ENCODE data around the gene EPHA3.

Gene EPHA3

GRCh38 chr3:89252860-89253259, 145.4 kb downstream of the EPHA3 start (continued):
- TF ChIP-seq, protein P1, sequence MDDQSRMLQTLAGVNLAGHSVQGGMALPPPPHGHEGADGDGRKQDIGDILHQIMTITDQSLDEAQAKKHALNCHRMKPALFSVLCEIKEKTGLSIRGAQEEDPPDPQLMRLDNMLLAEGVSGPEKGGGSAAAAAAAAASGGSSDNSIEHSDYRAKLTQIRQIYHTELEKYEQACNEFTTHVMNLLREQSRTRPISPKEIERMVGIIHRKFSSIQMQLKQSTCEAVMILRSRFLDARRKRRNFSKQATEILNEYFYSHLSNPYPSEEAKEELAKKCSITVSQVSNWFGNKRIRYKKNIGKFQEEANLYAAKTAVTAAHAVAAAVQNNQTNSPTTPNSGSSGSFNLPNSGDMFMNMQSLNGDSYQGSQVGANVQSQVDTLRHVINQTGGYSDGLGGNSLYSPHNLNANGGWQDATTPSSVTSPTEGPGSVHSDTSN (CRISPR knock-in tag; IDR thresholded peaks at IDR 0.05): no peak

DNA sequence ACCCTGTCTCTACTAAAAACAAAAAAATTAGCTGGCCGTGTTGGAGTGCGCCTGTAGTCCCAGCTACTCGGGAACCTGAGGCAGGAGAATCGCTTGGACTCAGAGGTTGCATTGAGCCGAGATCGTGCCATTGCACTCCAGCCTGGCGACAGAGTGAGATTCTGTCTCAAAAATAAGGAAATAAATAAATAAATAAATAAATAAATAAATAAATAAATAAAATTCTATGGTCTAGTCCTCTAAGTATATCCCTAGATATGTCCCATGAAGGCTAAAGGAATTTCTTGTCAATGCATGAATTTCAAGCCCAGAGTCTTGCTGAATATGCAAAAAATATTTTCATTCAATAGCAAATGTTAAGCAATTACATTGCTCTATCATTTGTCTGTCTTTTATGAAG, 149.0 kb downstream of the EPHA3 start:
- ChIA-PET CTCF (interaction anchor here (0.7 kb wide), 1 partner anchor 242 kb away, joined by 4 read pairs; no protein-coding TSS in a partner anchor), POLR2A (no interaction called here)
- Histone ChIP-seq H3K9me3 (ENCODE audit: control insufficient read depth, insufficient read depth, low read depth, low read length) (no peaks in the 10 kb centered on the region), H3K36me3 (ENCODE audit: control insufficient read depth in 2 of 2, insufficient read depth in 1 of 2, low read length in 2 of 2) (no peaks in the 10 kb centered on the region), H3K27ac (ENCODE audit: extremely low read depth, low read depth, low read length) (no peak overlapping the region), H3K4me1 (ENCODE audit: control insufficient read depth, insufficient read depth, low read length) (0 out of 2 replicates have a peak, but pooled peaks cover 3% of the 10 kb centered on the region), H3K4me3 (ENCODE audit: low read depth, low read length) (no peak overlapping the region)
- TF ChIP-seq ZNF530 (tag by site-specific recombination; IDR thresholded peaks at IDR 0.05; ENCODE audit: low read depth) (no peak), ZNF292 (tag by site-specific recombination; IDR thresholded peaks at IDR 0.05; ENCODE audit: borderline replicate concordance, low read depth) (no peak), ZNF558 (tag by site-specific recombination; IDR thresholded peaks at IDR 0.05) (0 out of 2 replicates have a peak, but pooled peaks have one; percentile 22), ZNF555 (tag by site-specific recombination; conservative IDR thresholded peaks at IDR 0.05) (peak; percentile 43), RBAK (tag by site-specific recombination; IDR thresholded peaks at IDR 0.05) (no peak), ZNF433 (tag by site-specific recombination; IDR thresholded peaks at IDR 0.05; ENCODE audit: low read depth) (0 out of 2 replicates have a peak, but pooled peaks have one; percentile 37), ZNF19 (tag by site-specific recombination; IDR thresholded peaks at IDR 0.05; ENCODE audit: low read depth) (no peak), ZNF510 (tag by site-specific recombination; IDR thresholded peaks at IDR 0.05; ENCODE audit: insufficient replicate concordance) (peak; percentile 13), ZNF266 (tag by site-specific recombination; IDR thresholded peaks at IDR 0.05; ENCODE audit: low read depth) (no peak), ZNF391 (tag by site-specific recombination; IDR thresholded peaks at IDR 0.05; ENCODE audit: borderline replicate concordance, low read depth) (no peak), ZNF518A (tag by site-specific recombination; conservative IDR thresholded peaks at IDR 0.05; ENCODE audit: low read depth) (no peak; the same call in 1 of the 2 replicates), ZFP69B (tag by site-specific recombination; IDR thresholded peaks at IDR 0.05) (no peak), ZNF670 (tag by site-specific recombination; IDR thresholded peaks at IDR 0.05; ENCODE audit: low read depth) (no peak), ZNF16 (tag by site-specific recombination; IDR thresholded peaks at IDR 0.05; ENCODE audit: low read depth) (no peak), ZNF140 (tag by site-specific recombination; IDR thresholded peaks at IDR 0.05) (0 out of 2 replicates have a peak, but pooled peaks have one; percentile 35), ZNF677 (tag by site-specific recombination; IDR thresholded peaks at IDR 0.05) (no peak), ZBTB8A (tag by site-specific recombination; IDR thresholded peaks at IDR 0.05) (0 out of 2 replicates have a peak, but pooled peaks have one; percentile 35), ZNF335 (tag by site-specific recombination; conservative IDR thresholded peaks at IDR 0.05) (no peak), ZNF26 (tag by site-specific recombination; IDR thresholded peaks at IDR 0.05) (no peak), ZNF394 (tag by site-specific recombination; IDR thresholded peaks at IDR 0.05; ENCODE audit: borderline replicate concordance) (peak; percentile 74; the same call in 1 of the 2 replicates), GFI1B (tag by site-specific recombination; IDR thresholded peaks at IDR 0.05) (no peak), ZNF423 (tag by site-specific recombination; IDR thresholded peaks at IDR 0.05) (no peak), SCRT1 (tag by site-specific recombination; IDR thresholded peaks at IDR 0.05; ENCODE audit: borderline replicate concordance) (no peak), ZNF624 (tag by site-specific recombination; IDR thresholded peaks at IDR 0.05) (no peak)
- TF ChIP-seq, protein P2, sequence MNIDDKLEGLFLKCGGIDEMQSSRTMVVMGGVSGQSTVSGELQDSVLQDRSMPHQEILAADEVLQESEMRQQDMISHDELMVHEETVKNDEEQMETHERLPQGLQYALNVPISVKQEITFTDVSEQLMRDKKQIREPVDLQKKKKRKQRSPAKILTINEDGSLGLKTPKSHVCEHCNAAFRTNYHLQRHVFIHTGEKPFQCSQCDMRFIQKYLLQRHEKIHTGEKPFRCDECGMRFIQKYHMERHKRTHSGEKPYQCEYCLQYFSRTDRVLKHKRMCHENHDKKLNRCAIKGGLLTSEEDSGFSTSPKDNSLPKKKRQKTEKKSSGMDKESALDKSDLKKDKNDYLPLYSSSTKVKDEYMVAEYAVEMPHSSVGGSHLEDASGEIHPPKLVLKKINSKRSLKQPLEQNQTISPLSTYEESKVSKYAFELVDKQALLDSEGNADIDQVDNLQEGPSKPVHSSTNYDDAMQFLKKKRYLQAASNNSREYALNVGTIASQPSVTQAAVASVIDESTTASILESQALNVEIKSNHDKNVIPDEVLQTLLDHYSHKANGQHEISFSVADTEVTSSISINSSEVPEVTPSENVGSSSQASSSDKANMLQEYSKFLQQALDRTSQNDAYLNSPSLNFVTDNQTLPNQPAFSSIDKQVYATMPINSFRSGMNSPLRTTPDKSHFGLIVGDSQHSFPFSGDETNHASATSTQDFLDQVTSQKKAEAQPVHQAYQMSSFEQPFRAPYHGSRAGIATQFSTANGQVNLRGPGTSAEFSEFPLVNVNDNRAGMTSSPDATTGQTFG (tag by site-specific recombination; IDR thresholded peaks at IDR 0.05; ENCODE audit: borderline replicate concordance): no peak
